Osteocyte (in vitro differentiated cells): ENCODE results near the gene FTL. TPM values are rescaled to one million over a fixed set of nuclear protein-coding genes. Genes with fewer than 3 reads are reported as not detected.

Experiments used
- DNase-seq: peaks from one replicate; pipeline ENCODE4 v3.0.0; 2021; ENCODE audit warnings: mixed read lengths; ENCODE audit not compliant: unreplicated experiment; ENCODE audit errors: extremely low spot score
- H3K27ac Mint-ChIP-seq: one replicate; pipeline ENCODE4 v1.8.0; 2021; ENCODE audit warnings: mild to moderate bottlenecking, mixed read lengths; ENCODE audit not compliant: unreplicated experiment
- H3K27me3 Mint-ChIP-seq: one replicate; pipeline ENCODE4 v1.8.0; 2021; ENCODE audit warnings: mixed read lengths; ENCODE audit not compliant: unreplicated experiment
- H3K36me3 Mint-ChIP-seq: one replicate; pipeline ENCODE4 v1.8.0; 2021; ENCODE audit warnings: mixed read lengths; ENCODE audit not compliant: unreplicated experiment
- H3K4me1 Mint-ChIP-seq: one replicate; pipeline ENCODE4 v1.8.0; 2021; ENCODE audit warnings: mixed read lengths; ENCODE audit not compliant: unreplicated experiment
- H3K4me3 Mint-ChIP-seq: one replicate; pipeline ENCODE4 v1.8.0; 2021; ENCODE audit warnings: mild to moderate bottlenecking, moderate library complexity, mixed read lengths; ENCODE audit not compliant: unreplicated experiment
- H3K9me3 Mint-ChIP-seq: one replicate; pipeline ENCODE4 v1.8.0; 2021; ENCODE audit warnings: mixed read lengths; ENCODE audit not compliant: unreplicated experiment
- CTCF ChIP-seq: fragments of 200-600 bp; sonication (generic); IDR thresholded peaks from 2 replicates; pipeline ENCODE4 v1.5.0; 2021; ENCODE audit warnings: antibody characterized with exemption, mild to moderate bottlenecking, moderate library complexity
- total RNA-seq: library from RNA; stranded (reverse); gene quantifications from 2 replicates; pipeline ENCODE4 v1.2.1, GENCODE V29; 2021

The FTL gene
- total RNA-seq, 1 donor from 2014 or later, result 2,792 TPM

GRCh38 chr19:48935864-48936263 lies 29.2 kb upstream of the FTL start:
- H3K4me3 Mint-ChIP-seq, result no peak overlapping the region
- peaks cover 16% of the 10 kb centered on the region for H3K4me1 Mint-ChIP-seq
- peaks cover 6% of the 10 kb centered on the region for H3K27me3 Mint-ChIP-seq
- no peak overlapping the region for H3K27ac Mint-ChIP-seq
- H3K36me3 Mint-ChIP-seq, result no peaks in the 10 kb centered on the region
- H3K9me3 Mint-ChIP-seq, result no peaks in the 10 kb centered on the region
- no peak for DNase-seq
- TF ChIP-seq CTCF, result no peak

- Mint-ChIP-seq H3K9me3 (no peaks in the 10 kb centered on the region), H3K4me1 (peaks cover 11% of the 10 kb centered on the region), H3K27ac (no peak overlapping the region), H3K36me3 (no peaks in the 10 kb centered on the region), H3K27me3 (peaks cover 2% of the 10 kb centered on the region), H3K4me3 (no peak overlapping the region)
- no peak for DNase-seq
- TF ChIP-seq CTCF, result no peak
Observed at GRCh38 chr19:48938256-48938655, 26.9 kb upstream of the FTL start.

DNA sequence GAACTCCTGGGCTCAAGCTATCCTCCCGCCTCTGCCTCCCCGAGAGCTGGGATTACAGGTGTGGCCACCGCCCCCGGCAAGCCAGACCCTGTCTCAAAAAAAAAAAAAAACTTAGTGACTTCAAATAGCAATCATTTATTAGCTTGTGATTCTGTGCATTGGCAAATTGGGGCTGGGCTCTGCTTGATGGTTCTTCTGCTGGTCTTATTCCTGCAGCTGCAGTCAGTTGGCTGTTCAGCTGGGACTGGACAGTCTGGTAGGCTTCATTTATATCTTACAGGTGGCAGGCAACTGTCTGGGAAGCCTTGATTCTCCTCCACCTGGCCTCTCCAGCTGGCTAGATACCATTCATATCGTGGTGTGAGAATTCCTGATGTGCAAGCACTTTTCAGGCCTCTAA lies 24.2 kb upstream of the FTL start:
- no peak for TF ChIP-seq CTCF
- no peaks in the 10 kb centered on the region for H3K27me3 Mint-ChIP-seq
- H3K27ac Mint-ChIP-seq, result no peak overlapping the region
- no peak for DNase-seq
- no peak overlapping the region for H3K4me3 Mint-ChIP-seq
- H3K9me3 Mint-ChIP-seq, result no peaks in the 10 kb centered on the region
- no peaks in the 10 kb centered on the region for H3K36me3 Mint-ChIP-seq
- no peaks in the 10 kb centered on the region for H3K4me1 Mint-ChIP-seq

- H3K36me3 Mint-ChIP-seq, result no peaks in the 10 kb centered on the region
- H3K27me3 Mint-ChIP-seq, result no peaks in the 10 kb centered on the region
- no peak for DNase-seq
- H3K9me3 Mint-ChIP-seq, result no peaks in the 10 kb centered on the region
- H3K4me1 Mint-ChIP-seq, result peaks cover 3% of the 10 kb centered on the region
- no peak for TF ChIP-seq CTCF
- no peak overlapping the region for H3K4me3 Mint-ChIP-seq
- H3K27ac Mint-ChIP-seq, result no peak overlapping the region
Observed at GRCh38 chr19:48943081-48943480, 22.0 kb upstream of the FTL start.

GRCh38 chr19:48945415-48945814 lies 19.7 kb upstream of the FTL start:
- Mint-ChIP-seq H3K4me1 (peaks cover 8% of the 10 kb centered on the region), H3K27me3 (no peaks in the 10 kb centered on the region), H3K36me3 (no peaks in the 10 kb centered on the region), H3K9me3 (no peaks in the 10 kb centered on the region), H3K27ac (no peak overlapping the region), H3K4me3 (no peak overlapping the region)
- TF ChIP-seq CTCF, result no peak
- DNase-seq, result no peak
